ENCODE results near the gene MCU. TPM values are rescaled to one million over a fixed set of nuclear protein-coding genes. Genes with fewer than 3 reads are reported as not detected.
A peak's percentile ranks its signal among the peaks of the same experiment; 100 is the strongest.

Gene MCU
- total and polyA plus RNA-seq, 10 of the 15 experiments (the other 5 are each of a cell fraction or from before 2014, with no cell fraction given): 5.1 to 49.1 (median 17.9) TPM

DNA sequence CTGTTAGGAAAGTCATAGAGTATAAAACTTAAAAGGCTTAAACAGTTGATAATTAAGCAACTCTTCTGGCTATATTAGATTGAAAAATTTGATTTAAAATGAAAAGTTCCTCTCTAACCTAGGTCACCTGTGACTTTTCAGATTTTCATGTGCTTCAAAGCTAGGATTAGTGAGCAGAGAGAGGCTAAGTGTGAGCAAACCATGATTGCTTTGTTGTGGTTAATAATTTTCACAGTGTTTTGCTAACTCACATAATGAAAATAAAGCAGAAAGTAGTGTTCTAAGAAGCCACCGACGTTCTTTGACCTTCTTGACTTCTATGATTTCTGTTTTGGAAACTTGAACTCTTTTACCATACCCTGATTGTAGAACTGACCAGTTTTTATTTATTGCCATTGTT is 126.1 kb downstream of the MCU start:
- H3K9me3 ChIP-seq (replicated peaks; ENCODE audit: control insufficient read depth, insufficient read depth, low read length): peaks cover under 1% of the 10 kb centered on the region; the same call in 2 of the 3 replicates
- ChIA-PET RAD21 (ENCODE audit: unreplicated experiment) (interaction anchor here (1.0 to 1.2 kb wide), 2 partner anchors 15 to 221 kb away, joined by 3 read pairs; no protein-coding TSS in a partner anchor), SMC1A (ENCODE audit: uncharacterized antibody, unreplicated experiment) (interaction anchor here (0.7 to 1.4 kb wide), 3 partner anchors 12 to 769 kb away, joined by 3 to 4 read pairs (median 3); no protein-coding TSS in a partner anchor), CTCF (interaction anchor here (1.0 kb wide), 2 partner anchors 15 to 86 kb away, joined by 3 read pairs; no protein-coding TSS in a partner anchor), POLR2A (interaction anchor here (0.7 kb wide), 1 partner anchor 570 kb away, joined by 6 read pairs; no protein-coding TSS in a partner anchor)
- no peak for DNase-seq (ENCODE audit: low read depth, low spot score)
- H3K4me2 ChIP-seq (ENCODE audit: control insufficient read depth, insufficient read depth): no peak overlapping the region
- BruUV-seq (replicated peaks): no TSS peak
- peak; percentile 41 for FAIRE-seq
- no peak overlapping the region for H3K27ac ChIP-seq (ENCODE audit: control insufficient read depth, insufficient read depth)
- no peaks in the 10 kb centered on the region for H3K79me2 ChIP-seq (ENCODE audit: control insufficient read depth, insufficient read depth, low read length)
- in situ Hi-C loops (cut with MboI) (no loop called here), intact Hi-C loops (cut with micrococcal nuclease; ENCODE audit: unreplicated experiment) (no loop called here)
- no peaks in the 10 kb centered on the region for H3K27me3 ChIP-seq (replicated peaks in 1 of 2; ENCODE audit: control insufficient read depth in 2 of 2, insufficient read depth in 2 of 2, low read length in 1 of 2)
- 62% methylated on average over 2 of the region's 2 CpGs for WGBS (ENCODE audit: insufficient coverage, insufficient replicate concordance, low lambda C conversion rate, missing lambda C conversion rate)
- no peaks in the 10 kb centered on the region for H3K36me3 ChIP-seq (ENCODE audit: control insufficient read depth in 2 of 2, insufficient read depth in 2 of 2, low read length in 1 of 2)
- TF ChIP-seq PAX8 (IDR thresholded peaks at IDR 0.05) (no peak), USF2 (IDR thresholded peaks at IDR 0.05; ENCODE audit: borderline replicate concordance, low read depth, low read length) (no peak), TCF7 (IDR thresholded peaks at IDR 0.05; ENCODE audit: borderline replicate concordance) (peak; percentile 74), MYC (IDR thresholded peaks at IDR 0.05; ENCODE audit: insufficient read depth, insufficient read length, insufficient replicate concordance, low read length, severe bottlenecking) (no peak), POLR2A (IDR thresholded peaks at IDR 0.05; ENCODE audit: low read depth, low read length) (no peak), NR2F1 (conservative IDR thresholded peaks at IDR 0.05) (peak; percentile 48; the same call in 1 of the 2 replicates), RUNX3 (IDR thresholded peaks at IDR 0.05; ENCODE audit: low read length) (peak; percentile 43; the same call in 1 of the 2 replicates), NFIC (IDR thresholded peaks at IDR 0.05; ENCODE audit: low read depth, low read length) (no peak)
- ATAC-seq: peak; percentile 37; the same call in 2 of the 3 replicates
- no peak overlapping the region for H3K9ac ChIP-seq (ENCODE audit: control insufficient read depth, insufficient read depth, low read length)
- no peak overlapping the region for H2AFZ ChIP-seq (ENCODE audit: control insufficient read depth, low read depth, low read length)
- no peak overlapping the region for H3K4me3 ChIP-seq
- H4K20me1 ChIP-seq (ENCODE audit: control insufficient read depth, insufficient read depth): no peaks in the 10 kb centered on the region
- no peaks in the 10 kb centered on the region for H3K4me1 ChIP-seq (ENCODE audit: control insufficient read depth, insufficient read depth, low read length)

All from GM12878 (cell line).